Measurements from ENCODE around the gene WDR44. TPM values are rescaled to one million over a fixed set of nuclear protein-coding genes. Genes with fewer than 3 reads are reported as not detected.
"Not testable (repeated sequence)": the region's sequence is repeated elsewhere in the genome, so short reads cannot be mapped to it uniquely, and the experiment has no call there.

The WDR44 gene
- polyA plus RNA-seq, 4 donors: 12.2 to 14.0 (median 13.3) TPM

GRCh38 chrX:118356154-118356701 is 10.3 kb downstream of the WDR44 start:
- no peak for DNase-seq (ENCODE audit: low read depth in 4 of 4, low spot score in 3 of 4)

- DNase-seq (ENCODE audit: low read depth in 4 of 4, low spot score in 3 of 4): no peak
Observed at GRCh38 chrX:118360429-118361125, 14.7 kb downstream of the WDR44 start.

GRCh38 chrX:118364261-118364660 is 18.4 kb downstream of the WDR44 start:
- DNase-seq (ENCODE audit: low read depth in 4 of 4, low spot score in 3 of 4): no peak

GRCh38 chrX:118367338-118367737 is 21.4 kb downstream of the WDR44 start:
- DNase-seq (ENCODE audit: low read depth in 4 of 4, low spot score in 3 of 4): no peak

- DNase-seq (ENCODE audit: low read depth in 4 of 4, low spot score in 3 of 4): no peak
Observed at GRCh38 chrX:118368398-118368797, 22.5 kb downstream of the WDR44 start.

- DNase-seq (ENCODE audit: low read depth in 4 of 4, low spot score in 3 of 4): no peak
Observed at GRCh38 chrX:118370921-118371624, 25.2 kb downstream of the WDR44 start.

GRCh38 chrX:118373538-118373937 is 27.6 kb downstream of the WDR44 start:
- DNase-seq (ENCODE audit: low read depth in 4 of 4, low spot score in 3 of 4): no peak

GRCh38 chrX:118383120-118383519 is 37.2 kb downstream of the WDR44 start:
- DNase-seq (ENCODE audit: low read depth in 4 of 4, low spot score in 3 of 4): no peak

GRCh38 chrX:118392716-118393115 is 46.8 kb downstream of the WDR44 start:
- DNase-seq (ENCODE audit: low read depth in 4 of 4, low spot score in 3 of 4): no peak

GRCh38 chrX:118396113-118396512 is 50.2 kb downstream of the WDR44 start:
- DNase-seq (ENCODE audit: low read depth in 4 of 4, low spot score in 3 of 4): no peak

GRCh38 chrX:118418811-118419251 is 72.9 kb downstream of the WDR44 start:
- DNase-seq (ENCODE audit: low read depth in 4 of 4, low spot score in 3 of 4): no peak

- no peak for DNase-seq (ENCODE audit: low read depth in 4 of 4, low spot score in 3 of 4)
Observed at GRCh38 chrX:118420462-118420861, 74.6 kb downstream of the WDR44 start.

GRCh38 chrX:118423558-118423957 is 77.7 kb downstream of the WDR44 start:
- DNase-seq (ENCODE audit: low read depth in 4 of 4, low spot score in 3 of 4): no peak

- DNase-seq (ENCODE audit: low read depth in 4 of 4, low spot score in 3 of 4): no peak
Observed at GRCh38 chrX:118432799-118433198, 86.9 kb downstream of the WDR44 start.

- DNase-seq (ENCODE audit: low read depth in 4 of 4, low spot score in 3 of 4): no peak
Observed at GRCh38 chrX:118437283-118437682, 91.4 kb downstream of the WDR44 start.

- DNase-seq (ENCODE audit: low read depth in 4 of 4, low spot score in 3 of 4): no peak
Observed at GRCh38 chrX:118448273-118448783, 102.4 kb downstream of the WDR44 start.

- no peak for DNase-seq (ENCODE audit: low read depth in 4 of 4, low spot score in 3 of 4)
Observed at GRCh38 chrX:118455013-118455412, 109.1 kb downstream of the WDR44 start.

- peak; percentile 1 to 18 (median 10) for DNase-seq (ENCODE audit: low read depth in 4 of 4, low spot score in 3 of 4)
Observed at GRCh38 chrX:118459494-118459893, 113.6 kb downstream of the WDR44 start.

GRCh38 chrX:118464501-118464900 is 118.6 kb downstream of the WDR44 start:
- DNase-seq (ENCODE audit: low read depth in 4 of 4, low spot score in 3 of 4): no peak

GRCh38 chrX:118468122-118468521 is 122.2 kb downstream of the WDR44 start:
- DNase-seq (ENCODE audit: low read depth in 4 of 4, low spot score in 3 of 4): no peak

- DNase-seq (ENCODE audit: low read depth in 4 of 4, low spot score in 3 of 4): not testable (repeated sequence)
Observed at GRCh38 chrX:118470721-118471347, 124.9 kb downstream of the WDR44 start.
